Fibroblast of lung (primary cell): ENCODE measurements around the gene HES7. TPM values are rescaled to one million over a fixed set of nuclear protein-coding genes. Genes with fewer than 3 reads are reported as not detected.

Source experiments
- DNase-seq, 2 donors: peaks; one replicate each; pipeline versions ENCODE4 v3.0.0 to v3.0.0-alpha.2; 2010; ENCODE audit warnings: low read depth in 2 of 2
- H2AFZ ChIP-seq: 2 replicates; pipeline ENCODE4 v1.5.1; 2012; ENCODE audit warnings: low read length, control low read depth, inconsistent platforms
- H3K27ac ChIP-seq: 2 replicates; pipeline ENCODE4 v1.5.1; 2011; ENCODE audit warnings: low read length, control low read depth; ENCODE audit not compliant: insufficient read depth
- H3K27me3 ChIP-seq: 2 replicates; pipeline ENCODE4 v1.5.1; 2011; ENCODE audit warnings: mild to moderate bottlenecking, low read length; ENCODE audit not compliant: control insufficient read depth, insufficient read depth
- H3K36me3 ChIP-seq: 2 replicates; pipeline ENCODE4 v1.5.1; 2011; ENCODE audit warnings: low read length; ENCODE audit not compliant: control insufficient read depth, insufficient read depth
- H3K4me1 ChIP-seq: 2 replicates; pipeline ENCODE4 v1.5.1; 2011; ENCODE audit warnings: low read length; ENCODE audit not compliant: control insufficient read depth, insufficient read depth; ENCODE audit errors: extremely low read depth
- H3K4me2 ChIP-seq: 2 replicates; pipeline ENCODE4 v1.5.1; 2011; ENCODE audit warnings: low read length, control low read depth; ENCODE audit not compliant: insufficient read depth; ENCODE audit errors: extremely low read depth
- H3K4me3 ChIP-seq, 4 experiments: fragments of 200-600 bp in 1 of 4; sonication (generic) in 1 of 4; replicated peaks in 1 of 4; 2 replicates each; pipeline ENCODE4 v1.5.1; 2011 to 2016; ENCODE audit warnings: low read length in 4 of 4, low read depth in 3 of 4, mild to moderate bottlenecking in 3 of 4, control low read depth in 2 of 4, inconsistent platforms in 1 of 4, mixed read lengths in 1 of 4; ENCODE audit not compliant: insufficient read depth in 1 of 4; ENCODE audit errors: control extremely low read depth in 1 of 4
- H3K79me2 ChIP-seq: 2 replicates; pipeline ENCODE4 v1.5.1; 2012; ENCODE audit warnings: mild to moderate bottlenecking, low read length, inconsistent platforms; ENCODE audit not compliant: control insufficient read depth, insufficient read depth
- H3K9ac ChIP-seq: 2 replicates; pipeline ENCODE4 v1.5.1; 2011; ENCODE audit warnings: mild to moderate bottlenecking, low read length, control low read depth; ENCODE audit not compliant: insufficient read depth
- H3K9me3 ChIP-seq: 2 replicates; pipeline ENCODE4 v1.5.1; 2012; ENCODE audit warnings: low read depth, low read length; ENCODE audit not compliant: control insufficient read depth, insufficient read depth
- H4K20me1 ChIP-seq: 2 replicates; pipeline ENCODE4 v1.5.1; 2011; ENCODE audit warnings: low read length; ENCODE audit not compliant: control insufficient read depth, insufficient read depth; ENCODE audit errors: extremely low read depth
- CTCF ChIP-seq, 2 donors: IDR thresholded peaks in 1 of 2; conservative IDR thresholded peaks in 1 of 2; 1 replicate in 1 of 2; 2 replicates in 1 of 2; pipeline ENCODE4 v1.5.1; 2011 to 2012; ENCODE audit warnings: low read length in 2 of 2, control low read depth in 1 of 2, inconsistent platforms in 1 of 2, low read depth in 1 of 2, mild to moderate bottlenecking in 1 of 2
- EZH2 ChIP-seq: IDR thresholded peaks from 2 replicates; pipeline ENCODE4 v1.5.1; 2012; ENCODE audit warnings: low read length, control low read depth, mild to moderate bottlenecking; ENCODE audit errors: missing control alignments
- polyA plus RNA-seq, 2 donors: library from polyadenylated mRNA; depleted of rRNA in 1 of 2; stranded (reverse) in 1 of 2; unstranded in 1 of 2; fragments of >200 nt; gene quantifications; 2 replicates each; pipeline ENCODE4 v1.2.1, GENCODE V29; 2011 to 2012; ENCODE audit warnings: missing spikeins in 1 of 2
- total RNA-seq: library from RNA; depleted of rRNA; stranded (reverse); fragments of >200 nt; gene quantifications from 2 replicates; pipeline ENCODE4 v1.2.1, GENCODE V29; 2014

Gene HES7
- total and polyA plus RNA-seq, 2 donors (not counting 1 experiment from before 2014, with no cell fraction given) = under 0.01 TPM; not detected in 1

DNA sequence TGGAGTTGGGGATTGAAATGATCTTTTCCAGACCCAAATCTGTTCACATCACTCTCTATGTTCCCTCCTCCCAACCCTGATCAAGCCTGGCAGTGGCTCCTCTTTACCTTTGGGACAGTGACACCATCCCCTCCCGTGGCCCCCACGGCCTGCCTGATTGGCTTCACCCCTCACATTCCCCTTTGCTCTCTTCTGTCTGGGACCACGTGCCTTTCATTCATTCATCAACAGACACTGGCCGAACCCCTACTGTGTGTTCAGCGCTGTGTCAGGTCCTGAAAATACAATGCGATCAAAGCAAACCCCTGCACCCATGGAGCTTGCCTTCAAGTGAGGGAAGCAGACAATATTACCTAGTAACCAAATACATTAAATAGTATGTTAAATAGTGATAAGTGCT lies 34.2 kb downstream of the HES7 start:
- no peaks in the 10 kb centered on the region for H3K79me2 ChIP-seq
- H3K27ac ChIP-seq = no peak overlapping the region
- H3K36me3 ChIP-seq = no peaks in the 10 kb centered on the region
- no peaks in the 10 kb centered on the region for H3K9me3 ChIP-seq
- peaks cover 15% of the 10 kb centered on the region for H3K27me3 ChIP-seq
- H3K4me3 ChIP-seq = no peak overlapping the region
- no peak overlapping the region for H3K9ac ChIP-seq
- TF ChIP-seq EZH2 (no peak), CTCF (conservative IDR thresholded peaks at IDR 0.05 in 1 of 2, IDR thresholded peaks at IDR 0.05 in 1 of 2; ENCODE audit: low read depth in 1 of 2, low read length in 2 of 2) (no peak)
- DNase-seq = no peak
- H3K4me1 ChIP-seq = no peaks in the 10 kb centered on the region
- no peak overlapping the region for H3K4me2 ChIP-seq
- no peaks in the 10 kb centered on the region for H4K20me1 ChIP-seq
- no peak overlapping the region for H2AFZ ChIP-seq

DNA sequence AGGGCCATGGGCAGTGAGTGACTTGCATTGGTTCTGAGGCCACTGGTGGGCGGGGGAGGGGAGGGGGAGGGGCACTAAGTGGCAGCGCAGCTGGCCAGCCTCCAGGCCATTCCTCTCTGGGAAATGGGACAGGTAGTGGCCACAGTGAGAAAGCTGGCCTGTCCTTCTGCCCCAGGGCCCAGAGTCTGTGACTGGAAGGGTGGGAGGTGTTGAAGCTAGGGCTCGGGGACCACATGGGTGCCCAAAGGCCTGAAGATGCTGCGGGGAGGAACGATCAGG lies 36.0 kb downstream of the HES7 start:
- TF ChIP-seq EZH2 = no peak
- no peak for TF ChIP-seq CTCF (conservative IDR thresholded peaks at IDR 0.05 in 1 of 2, IDR thresholded peaks at IDR 0.05 in 1 of 2; ENCODE audit: low read depth in 1 of 2, low read length in 2 of 2)
- Histone ChIP-seq H3K79me2 (no peaks in the 10 kb centered on the region), H3K9me3 (no peaks in the 10 kb centered on the region), H3K36me3 (no peaks in the 10 kb centered on the region), H4K20me1 (no peaks in the 10 kb centered on the region), H3K4me1 (no peaks in the 10 kb centered on the region), H3K27me3 (peaks cover 17% of the 10 kb centered on the region), H2AFZ (no peak overlapping the region), H3K27ac (no peak overlapping the region), H3K4me2 (no peak overlapping the region), H3K4me3 (no peak overlapping the region), H3K9ac (no peak overlapping the region)
- no peak for DNase-seq

- no peak within 1 kb of the TSS for H3K4me2 ChIP-seq
- H3K36me3 ChIP-seq = no peaks in the 10 kb centered on the region
- TF ChIP-seq CTCF (conservative IDR thresholded peaks at IDR 0.05 in 1 of 2, IDR thresholded peaks at IDR 0.05 in 1 of 2; ENCODE audit: low read depth in 1 of 2, low read length in 2 of 2) = no peak
- no peak for TF ChIP-seq EZH2
- no peaks in the 10 kb centered on the region for H4K20me1 ChIP-seq
- H3K27me3 ChIP-seq = peaks cover 21% of the 10 kb centered on the region
- H3K9ac ChIP-seq = no peak within 1 kb of the TSS
- H3K4me1 ChIP-seq = no peaks in the 10 kb centered on the region
- no peak within 1 kb of the TSS for H3K27ac ChIP-seq
- no peaks in the 10 kb centered on the region for H3K9me3 ChIP-seq
- DNase-seq = no peak
- no peaks in the 10 kb centered on the region for H3K79me2 ChIP-seq
- H2AFZ ChIP-seq = no peak within 1 kb of the TSS
- H3K4me3 ChIP-seq = no peak within 1 kb of the TSS
Measured at GRCh38 chr17:8087075-8087951, 36.6 kb downstream of the HES7 start, which contains the start of gene ALOX12B. Gene ALOX12B, minus strand, starts transcription at chr17:8087716. Its CDS starts 274 bp downstream, at chr17:8087442.
